Measurements from ENCODE around the gene PHF23. TPM values are rescaled to one million over a fixed set of nuclear protein-coding genes. Genes with fewer than 3 reads are reported as not detected.
A peak's percentile ranks its signal among the peaks of the same experiment; 100 is the strongest.

PHF23 gene
- total RNA-seq, 1 experiment from 2014 or later = 32.7 TPM

DNA sequence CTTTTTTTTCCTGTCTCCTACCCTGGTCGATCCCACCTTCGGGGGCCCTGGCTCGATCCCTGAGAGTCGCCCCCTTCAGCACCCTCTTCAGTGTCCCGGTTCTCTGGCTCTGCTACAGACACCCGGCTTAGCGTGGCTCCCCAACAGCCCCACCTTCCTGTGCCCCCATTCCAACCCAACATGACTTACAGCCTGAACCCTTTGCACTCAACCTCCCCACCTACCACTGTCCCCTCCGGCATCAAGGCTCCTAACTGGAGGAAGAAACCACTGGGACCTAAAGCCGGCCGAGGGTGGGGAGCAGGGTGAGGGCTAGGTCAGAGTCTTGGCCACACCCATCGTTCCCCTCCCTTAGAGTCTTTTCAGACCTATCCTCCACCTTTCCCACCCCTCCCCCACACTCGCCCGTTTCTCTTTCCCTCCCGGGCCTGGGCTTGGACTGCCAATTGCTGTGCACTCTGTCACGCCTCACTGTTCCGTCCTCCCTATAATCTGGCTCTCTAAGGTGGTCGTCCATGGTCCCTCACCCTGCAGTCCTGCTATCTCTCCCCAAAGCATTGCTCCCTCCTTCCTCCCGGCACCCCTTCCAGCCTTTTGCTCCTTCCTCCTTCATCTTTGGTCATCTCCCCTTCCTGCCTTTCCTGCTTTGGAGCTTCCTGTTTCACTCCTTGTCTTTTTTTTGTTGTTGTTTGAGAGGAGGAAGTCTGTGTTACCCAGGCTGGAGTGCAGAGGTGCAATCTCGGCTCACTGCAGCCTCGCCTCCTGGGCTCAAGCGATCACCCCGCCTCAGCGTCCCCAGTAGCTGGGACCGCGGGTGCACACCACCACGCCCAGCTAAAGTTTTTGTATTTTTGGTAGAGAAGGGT is 23.9 kb upstream of the PHF23 start:
- Histone ChIP-seq H3K4me3 (ENCODE audit: low read length) (peak overlapping the region; percentile 97), H2AFZ (ENCODE audit: low read length) (peak overlapping the region; percentile 65), H3K27me3 (ENCODE audit: low read length) (no peaks in the 10 kb centered on the region), H3K9ac (ENCODE audit: low read length) (peak overlapping the region; percentile 93), H3K4me1 (ENCODE audit: insufficient read depth, low read length) (peaks cover 27% of the 10 kb centered on the region), H3K9me2 (replicated peaks; ENCODE audit: low read length) (no peaks in the 10 kb centered on the region), H3K36me3 (ENCODE audit: low read depth, low read length) (peaks cover 4% of the 10 kb centered on the region; the same call in 1 of the 2 replicates), H3K27ac (ENCODE audit: low read length) (peak overlapping the region; percentile 93), H3K79me2 (ENCODE audit: low read length) (peaks cover 45% of the 10 kb centered on the region), H3K4me2 (ENCODE audit: low read length) (peak overlapping the region; percentile 96), H3K9me3 (ENCODE audit: low read length) (no peaks in the 10 kb centered on the region), H4K20me1 (ENCODE audit: low read length) (peaks cover 14% of the 10 kb centered on the region; the same call in 1 of the 2 replicates), H3F3A (ENCODE audit: low read length, unreplicated experiment) (no peaks in the 10 kb centered on the region)
- DNase-seq (peak; percentile 69), ATAC-seq (peak; percentile 33)
- intact Hi-C loops (cut with micrococcal nuclease) = loop anchor here (1.0 to 5.0 kb wide), 2 partner anchors 11 to 219 kb away; partner anchors contain the start of genes ELP5, POLR2A and SLC35G6
- POLR2A ChIA-PET (ENCODE audit: unreplicated experiment) = no interaction called here
- TF ChIP-seq EZH2phosphoT487 (IDR thresholded peaks at IDR 0.05; ENCODE audit: borderline replicate concordance, low read length) (no peak), CTCF (conservative IDR thresholded peaks at IDR 0.05; ENCODE audit: low read depth, low read length) (no peak), EZH2 (IDR thresholded peaks at IDR 0.05; ENCODE audit: low read length, unreplicated experiment) (no peak)
- CTCF ChIA-PET = no interaction called here
- BruUV-seq (replicated peaks) = TSS peak; percentile 38

- TF ChIP-seq EZH2 (IDR thresholded peaks at IDR 0.05; ENCODE audit: low read length, unreplicated experiment) (no peak), CTCF (conservative IDR thresholded peaks at IDR 0.05; ENCODE audit: low read depth, low read length) (0 out of 2 replicates have a peak, but pooled peaks have one; percentile 29), EZH2phosphoT487 (IDR thresholded peaks at IDR 0.05; ENCODE audit: borderline replicate concordance, low read length) (no peak)
- no peaks in the 10 kb centered on the region for H3K27me3 ChIP-seq (ENCODE audit: low read length)
- H3K9me3 ChIP-seq (ENCODE audit: low read length) = no peaks in the 10 kb centered on the region
- H3K4me1 ChIP-seq (ENCODE audit: insufficient read depth, low read length) = peaks cover 27% of the 10 kb centered on the region
- H3K79me2 ChIP-seq (ENCODE audit: low read length) = peaks cover 45% of the 10 kb centered on the region
- ATAC-seq (peak; percentile 37), DNase-seq (peak; percentile 85)
- H3K4me3 ChIP-seq (ENCODE audit: low read length) = peak within 1 kb of the TSS; percentile 97
- POLR2A ChIA-PET (ENCODE audit: unreplicated experiment) = no interaction called here
- peak within 1 kb of the TSS; percentile 93 for H3K9ac ChIP-seq (ENCODE audit: low read length)
- CTCF ChIA-PET = no interaction called here
- no peaks in the 10 kb centered on the region for H3K9me2 ChIP-seq (replicated peaks; ENCODE audit: low read length)
- peak within 1 kb of the TSS; percentile 96 for H3K4me2 ChIP-seq (ENCODE audit: low read length)
- BruUV-seq (replicated peaks) = no TSS peak
- H3K27ac ChIP-seq (ENCODE audit: low read length) = peak within 1 kb of the TSS; percentile 93
- peak within 1 kb of the TSS; percentile 65 for H2AFZ ChIP-seq (ENCODE audit: low read length)
- peaks cover 14% of the 10 kb centered on the region; the same call in 1 of the 2 replicates for H4K20me1 ChIP-seq (ENCODE audit: low read length)
- intact Hi-C loops (cut with micrococcal nuclease) = loop anchor here (1.0 to 5.0 kb wide), 2 partner anchors 10 to 220 kb away; partner anchors contain the start of genes ELP5, POLR2A and SLC35G6
- no peaks in the 10 kb centered on the region for H3F3A ChIP-seq (ENCODE audit: low read length, unreplicated experiment)
- peaks cover 4% of the 10 kb centered on the region; the same call in 1 of the 2 replicates for H3K36me3 ChIP-seq (ENCODE audit: low read depth, low read length)
Observed at GRCh38 chr17:7262192-7262934, 23.1 kb upstream of the PHF23 start, which contains the start of gene CLDN7. Gene CLDN7, minus strand, starts transcription at chr17:7262478. Its CDS starts 435 bp downstream, at chr17:7262043.
